ENCODE data around the gene WSCD1.

GRCh38 chr17:6159541-6160231 lies 89.5 kb downstream of the WSCD1 start:
- no peak for TF ChIP-seq CTCF (IDR thresholded peaks at IDR 0.05)
- TF ChIP-seq EP300 (IDR thresholded peaks at IDR 0.05) = no peak
- no peak for TF ChIP-seq POLR2A (IDR thresholded peaks at IDR 0.05)
- TF ChIP-seq POLR2AphosphoS5 (IDR thresholded peaks at IDR 0.05) = no peak

Data from upper lobe of left lung (tissue), 4 donors.